Skeletal muscle cell (primary cell): ENCODE results near the gene PCDHAC2.
A peak's percentile ranks its signal among the peaks of the same experiment; 100 is the strongest.

ENCODE experiments used
- DNase-seq: peaks from one replicate; pipeline ENCODE4 v3.0.0-alpha.2; 2010; ENCODE audit warnings: low read depth
- H3K4me3 ChIP-seq: 2 replicates; pipeline ENCODE4 v1.5.1; 2011; ENCODE audit warnings: low read depth, mild to moderate bottlenecking, control low read depth, low read length, moderate library complexity

PCDHAC2 gene, protein sequence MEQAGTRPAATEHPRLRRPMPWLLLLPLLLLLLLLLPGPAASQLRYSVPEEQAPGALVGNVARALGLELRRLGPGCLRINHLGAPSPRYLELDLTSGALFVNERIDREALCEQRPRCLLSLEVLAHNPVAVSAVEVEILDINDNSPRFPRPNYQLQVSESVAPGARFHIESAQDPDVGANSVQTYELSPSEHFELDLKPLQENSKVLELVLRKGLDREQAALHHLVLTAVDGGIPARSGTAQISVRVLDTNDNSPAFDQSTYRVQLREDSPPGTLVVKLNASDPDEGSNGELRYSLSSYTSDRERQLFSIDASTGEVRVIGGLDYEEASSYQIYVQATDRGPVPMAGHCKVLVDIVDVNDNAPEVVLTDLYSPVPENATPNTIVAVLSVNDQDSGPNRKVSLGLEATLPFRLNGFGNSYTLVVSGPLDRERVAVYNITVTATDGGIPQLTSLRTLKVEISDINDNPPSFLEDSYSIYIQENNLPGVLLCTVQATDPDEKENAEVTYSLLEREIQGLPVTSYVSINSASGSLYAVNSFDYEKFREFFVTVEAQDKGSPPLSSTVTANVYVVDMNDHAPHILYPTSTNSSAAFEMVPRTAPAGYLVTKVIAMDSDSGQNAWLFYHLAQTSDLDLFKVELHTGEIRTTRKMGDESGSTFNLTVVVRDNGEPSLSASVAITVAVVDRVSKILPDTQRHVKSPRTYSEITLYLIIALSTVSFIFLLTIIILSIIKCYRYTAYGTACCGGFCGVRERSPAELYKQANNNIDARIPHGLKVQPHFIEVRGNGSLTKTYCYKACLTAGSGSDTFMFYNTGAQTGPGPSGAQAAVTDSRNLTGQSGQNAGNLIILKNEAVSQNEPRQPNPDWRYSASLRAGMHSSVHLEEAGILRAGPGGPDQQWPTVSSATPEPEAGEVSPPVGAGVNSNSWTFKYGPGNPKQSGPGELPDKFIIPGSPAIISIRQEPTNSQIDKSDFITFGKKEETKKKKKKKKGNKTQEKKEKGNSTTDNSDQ

DNA sequence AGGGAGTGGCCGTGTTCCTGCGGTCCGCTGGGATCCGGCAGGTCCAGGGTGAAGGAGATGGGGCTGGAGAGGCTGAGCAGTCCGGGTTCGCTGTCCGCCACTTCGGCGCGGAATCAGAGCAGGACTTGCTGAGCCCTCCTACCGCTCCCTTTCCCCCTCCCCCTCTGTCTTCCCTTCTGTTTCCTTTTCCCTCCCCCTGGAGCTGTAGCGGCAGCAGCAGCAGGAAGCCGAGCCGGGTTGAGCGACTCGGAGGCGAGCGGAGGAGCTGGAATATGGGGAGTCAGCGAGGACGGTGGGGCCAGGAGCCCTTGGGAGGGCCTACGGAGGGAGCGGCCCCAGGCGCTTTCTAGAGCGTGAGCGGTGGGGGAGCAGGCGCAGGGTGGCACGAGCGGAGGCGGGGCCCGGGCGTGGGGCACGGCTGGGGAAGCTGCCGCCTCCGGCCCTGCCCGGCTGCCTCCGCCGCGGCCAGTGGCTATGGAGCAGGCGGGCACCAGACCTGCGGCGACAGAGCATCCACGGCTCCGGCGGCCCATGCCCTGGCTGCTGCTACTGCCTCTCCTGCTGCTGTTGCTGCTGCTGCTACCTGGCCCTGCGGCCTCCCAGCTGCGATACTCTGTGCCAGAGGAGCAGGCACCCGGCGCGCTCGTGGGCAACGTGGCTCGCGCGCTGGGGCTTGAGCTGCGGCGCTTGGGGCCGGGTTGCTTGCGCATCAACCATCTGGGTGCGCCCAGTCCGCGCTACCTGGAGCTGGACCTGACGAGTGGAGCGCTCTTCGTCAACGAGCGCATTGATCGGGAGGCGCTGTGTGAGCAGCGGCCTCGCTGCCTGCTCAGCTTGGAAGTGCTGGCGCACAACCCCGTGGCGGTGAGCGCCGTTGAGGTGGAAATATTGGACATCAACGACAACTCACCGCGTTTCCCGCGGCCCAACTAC is at the start of gene PCDHAC2:
PCDHAC2 (plus strand) TSS at position 184 of the 933 bp plus-strand sequence; CDS start at position 475, 291 bp downstream.
- no peak for DNase-seq
- peak within 1 kb of the TSS; percentile 53 for H3K4me3 ChIP-seq

- no peak for DNase-seq
- H3K4me3 ChIP-seq = no peak overlapping the region
Measured at GRCh38 chr5:140923601-140924000, 42.7 kb upstream of the PCDHAC2 start.

- H3K4me3 ChIP-seq = peak within 1 kb of the TSS; percentile 28
- DNase-seq = no peak
Measured at GRCh38 chr5:140925806-140926442, 40.4 kb upstream of the PCDHAC2 start, which contains the start of gene PCDHAC1. Gene PCDHAC1 (plus strand): TSS chr5:140926299. CDS start chr5:140926893, 594 bp downstream.

DNA sequence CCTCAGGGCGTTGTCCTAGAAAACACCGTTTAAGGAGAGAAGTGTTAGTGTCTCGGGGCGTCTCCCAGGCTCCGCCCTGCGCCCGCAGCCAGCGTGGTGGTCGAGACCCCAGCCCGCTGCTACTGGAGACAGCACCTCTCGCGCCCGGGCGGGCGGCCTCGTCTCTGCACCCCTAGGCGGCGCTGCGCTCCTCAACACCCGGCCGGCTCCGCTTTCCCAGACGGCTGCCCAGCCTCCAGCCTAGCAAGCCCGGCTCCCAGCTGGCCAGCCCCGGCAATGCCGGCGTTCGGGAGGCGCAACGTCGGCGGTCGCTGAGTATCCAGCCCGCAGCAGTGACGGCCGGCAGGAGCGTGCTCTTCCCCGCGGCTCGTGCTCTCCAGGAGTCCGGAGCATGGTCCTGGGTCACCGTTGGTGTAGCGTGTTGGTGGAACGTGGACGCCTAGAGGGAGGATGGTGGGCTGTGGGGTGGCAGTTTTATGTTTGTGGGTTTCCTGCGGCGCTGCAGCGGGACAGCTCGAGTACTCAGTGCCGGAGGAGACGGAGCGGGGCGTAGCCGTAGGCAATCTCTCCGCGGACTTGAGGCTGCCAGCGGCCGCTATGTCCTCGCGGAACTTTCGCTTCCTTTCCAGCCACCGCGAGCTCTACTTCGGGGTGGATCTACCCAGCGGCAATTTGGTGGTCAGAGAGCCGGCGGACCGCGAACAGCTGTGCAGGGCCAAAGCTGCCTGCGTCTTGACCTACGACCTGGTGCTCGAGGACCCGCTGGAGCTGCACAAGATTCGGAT is 39.6 kb upstream of the PCDHAC2 start:
- DNase-seq = no peak
- H3K4me3 ChIP-seq = peak overlapping the region; percentile 28

- DNase-seq = no peak
- H3K4me3 ChIP-seq = peak overlapping the region; percentile 28
Measured at GRCh38 chr5:140927228-140927573, 39.1 kb upstream of the PCDHAC2 start.

DNA sequence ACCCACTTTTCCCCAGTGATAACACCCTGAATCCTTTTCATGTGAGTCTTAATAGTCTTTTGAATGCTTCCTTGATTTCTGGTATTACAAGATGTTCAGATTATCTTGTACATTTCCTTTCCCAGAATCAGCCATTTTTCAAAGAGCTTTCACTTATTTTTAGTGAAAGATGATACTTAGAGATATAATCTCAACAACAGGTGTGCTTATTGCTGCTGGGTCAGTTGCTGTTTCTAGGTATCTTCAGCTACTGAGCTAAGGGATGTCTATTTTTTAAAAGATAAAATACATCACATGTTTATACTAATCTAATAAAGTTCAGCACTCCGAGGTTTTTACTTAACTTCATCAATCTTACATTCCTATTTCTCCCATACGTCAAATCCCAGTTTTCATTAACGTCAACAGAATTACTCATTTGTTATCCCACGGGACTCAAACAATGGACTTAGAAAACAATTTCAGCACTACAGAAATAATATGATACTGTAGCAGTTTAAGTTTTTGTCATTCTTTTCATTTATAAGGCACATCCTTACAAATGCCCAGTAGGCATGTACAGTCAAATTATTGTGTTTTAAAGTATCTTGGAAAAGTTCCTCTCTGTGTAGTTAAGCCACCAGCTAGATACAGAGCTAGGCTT is 31.2 kb upstream of the PCDHAC2 start:
- DNase-seq = no peak
- H3K4me3 ChIP-seq = no peak overlapping the region

- no peak for DNase-seq
- H3K4me3 ChIP-seq = no peak overlapping the region
Measured at GRCh38 chr5:140946578-140946977, 19.7 kb upstream of the PCDHAC2 start.

GRCh38 chr5:140951636-140952035 is 14.6 kb upstream of the PCDHAC2 start:
- no peak for DNase-seq

DNA sequence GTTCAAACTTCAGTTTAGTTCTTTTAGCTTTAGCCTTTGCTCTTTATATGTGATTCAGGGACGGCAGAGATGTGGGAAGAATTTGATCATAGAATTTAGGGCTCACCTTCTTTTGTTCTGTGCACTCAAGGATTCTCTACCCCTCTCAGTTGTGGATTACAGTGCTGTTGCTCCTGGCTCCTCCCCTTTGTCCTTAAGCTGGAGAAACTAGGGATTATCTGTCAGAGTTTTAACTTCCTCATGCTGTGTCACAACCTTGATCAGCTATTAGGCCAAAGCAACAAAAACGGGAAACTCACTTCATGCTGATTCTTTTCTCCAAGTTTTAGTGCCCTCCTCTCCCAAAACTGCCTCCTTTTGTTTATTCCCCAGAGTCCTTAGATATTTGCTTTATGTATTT is 13.0 kb upstream of the PCDHAC2 start:
- no peak overlapping the region for H3K4me3 ChIP-seq
- no peak for DNase-seq

More at GRCh38 chr5:140951636-140952035, 14.6 kb upstream of the PCDHAC2 start:
- H3K4me3 ChIP-seq = no peak overlapping the region

- DNase-seq = no peak
- H3K4me3 ChIP-seq = no peak overlapping the region
Measured at GRCh38 chr5:140962190-140962589, 4.1 kb upstream of the PCDHAC2 start.

- DNase-seq = no peak
- no peak overlapping the region for H3K4me3 ChIP-seq
Measured at GRCh38 chr5:140964356-140964755, 1.9 kb upstream of the PCDHAC2 start.

- peak overlapping the region; percentile 53 for H3K4me3 ChIP-seq
- DNase-seq = no peak
Measured at GRCh38 chr5:140965905-140966292, 377 bp upstream of the PCDHAC2 start.

DNA sequence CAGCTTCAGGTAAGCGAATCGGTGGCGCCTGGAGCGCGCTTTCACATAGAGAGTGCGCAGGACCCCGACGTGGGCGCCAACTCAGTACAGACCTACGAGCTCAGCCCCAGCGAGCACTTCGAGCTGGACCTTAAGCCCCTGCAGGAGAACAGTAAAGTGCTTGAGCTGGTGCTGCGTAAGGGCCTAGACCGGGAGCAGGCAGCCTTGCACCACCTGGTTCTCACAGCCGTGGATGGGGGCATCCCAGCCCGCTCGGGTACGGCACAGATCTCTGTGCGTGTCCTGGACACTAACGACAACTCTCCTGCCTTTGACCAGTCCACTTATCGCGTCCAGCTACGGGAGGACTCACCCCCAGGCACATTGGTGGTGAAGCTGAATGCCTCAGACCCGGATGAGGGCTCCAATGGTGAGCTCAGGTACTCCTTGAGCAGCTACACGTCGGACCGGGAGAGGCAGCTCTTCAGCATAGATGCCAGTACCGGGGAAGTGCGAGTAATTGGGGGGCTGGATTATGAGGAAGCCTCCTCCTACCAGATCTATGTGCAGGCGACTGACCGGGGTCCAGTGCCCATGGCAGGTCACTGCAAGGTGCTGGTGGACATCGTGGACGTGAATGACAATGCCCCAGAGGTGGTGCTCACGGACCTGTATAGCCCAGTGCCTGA is 1.1 kb downstream of the PCDHAC2 start:
- no peak for DNase-seq
- H3K4me3 ChIP-seq = no peak overlapping the region

GRCh38 chr5:140969880-140970279 is 3.6 kb downstream of the PCDHAC2 start:
- no peak overlapping the region for H3K4me3 ChIP-seq
- DNase-seq = no peak

DNA sequence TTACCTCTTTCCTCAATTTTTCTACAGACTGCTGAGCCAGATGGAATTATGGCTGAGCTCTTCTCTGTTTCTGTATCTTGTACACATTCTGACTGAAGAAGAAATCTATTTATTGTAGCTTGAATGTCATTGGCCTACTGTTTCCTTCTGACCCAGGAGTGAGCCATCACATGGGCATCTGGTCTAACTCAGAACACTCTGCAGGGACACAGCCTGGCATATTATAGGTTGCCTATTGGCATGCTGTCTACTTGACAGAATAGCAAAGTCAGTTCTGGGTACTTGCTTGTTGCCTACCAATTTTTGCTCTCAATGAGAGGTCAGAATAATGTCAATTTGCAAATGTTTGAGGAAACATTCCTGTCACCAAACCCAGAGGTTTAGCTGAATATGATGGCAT is 7.3 kb downstream of the PCDHAC2 start:
- no peak for DNase-seq
- H3K4me3 ChIP-seq = no peak overlapping the region

DNA sequence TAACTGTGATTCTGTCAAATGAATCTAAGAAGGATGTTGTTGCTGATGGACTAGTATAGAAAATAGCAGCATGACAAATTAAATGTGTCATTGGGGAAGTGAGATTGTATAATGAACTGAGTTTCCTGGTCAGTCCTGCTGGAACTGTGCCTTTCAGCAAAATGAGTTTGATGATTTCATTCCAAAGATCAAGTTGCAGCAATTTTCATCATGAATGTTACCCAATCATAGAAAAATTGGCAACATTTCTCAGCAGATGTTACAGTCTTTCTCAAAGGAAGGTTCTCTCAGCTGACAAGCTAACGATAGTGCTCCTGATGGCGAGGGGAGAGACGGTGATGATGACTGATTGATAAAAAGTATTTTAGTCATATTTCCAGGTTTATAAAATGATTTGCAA is 10.7 kb downstream of the PCDHAC2 start:
- DNase-seq = no peak

GRCh38 chr5:140978260-140978659 is 12.0 kb downstream of the PCDHAC2 start:
- DNase-seq = no peak

More for the DNA sequence above, 10.7 kb downstream of the PCDHAC2 start:
- H3K4me3 ChIP-seq = no peak overlapping the region

More at GRCh38 chr5:140978260-140978659, 12.0 kb downstream of the PCDHAC2 start:
- H3K4me3 ChIP-seq = no peak overlapping the region
